Activated naive CD8-positive, alpha-beta T cell treated with anti-CD3 and anti-CD28 coated beads, Interleukin-2, amount 50 U/mL, for 16 hours (primary cell): Measurements from ENCODE around the gene FOXP1.
"Not testable (repeated sequence)": the region's sequence is repeated elsewhere in the genome, so short reads cannot be mapped to it uniquely, and the experiment has no call there.

Source experiments
- DNase-seq: peaks from one replicate; pipeline ENCODE4 v3.0.0-alpha.2; 2020; ENCODE audit warnings: low read depth, low spot score

FOXP1 gene

DNA sequence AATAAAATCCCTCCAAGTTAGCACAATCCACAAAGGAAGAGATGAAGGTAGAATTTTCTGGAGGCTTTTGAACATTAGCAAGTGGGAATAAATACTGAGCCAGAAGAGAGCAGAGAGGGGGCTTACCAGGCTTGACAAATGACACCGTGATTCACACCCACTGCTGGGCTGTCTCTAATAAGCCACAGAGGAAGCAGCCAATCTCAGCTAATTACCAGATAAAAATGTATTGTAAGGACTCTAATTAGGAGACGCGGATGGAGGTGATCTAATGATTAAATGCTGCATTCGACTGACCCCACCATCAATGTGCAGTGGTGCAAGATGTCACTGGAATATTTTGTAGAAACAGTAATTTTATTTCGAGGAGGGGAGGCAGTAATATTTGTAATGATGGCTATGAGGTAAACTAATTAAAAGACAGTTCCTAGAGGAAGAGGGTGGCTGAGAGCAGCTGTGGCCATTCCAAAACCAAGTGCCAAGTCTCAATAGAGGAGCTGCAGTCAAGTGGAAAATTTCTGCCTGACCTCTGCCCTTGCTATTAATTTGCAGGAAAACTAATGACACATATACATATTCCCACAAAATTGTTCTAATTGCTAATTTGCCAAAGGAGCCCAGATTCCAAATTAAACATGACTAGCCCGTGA, 602.2 kb downstream of the FOXP1 start:
- DNase-seq, result no peak

DNA sequence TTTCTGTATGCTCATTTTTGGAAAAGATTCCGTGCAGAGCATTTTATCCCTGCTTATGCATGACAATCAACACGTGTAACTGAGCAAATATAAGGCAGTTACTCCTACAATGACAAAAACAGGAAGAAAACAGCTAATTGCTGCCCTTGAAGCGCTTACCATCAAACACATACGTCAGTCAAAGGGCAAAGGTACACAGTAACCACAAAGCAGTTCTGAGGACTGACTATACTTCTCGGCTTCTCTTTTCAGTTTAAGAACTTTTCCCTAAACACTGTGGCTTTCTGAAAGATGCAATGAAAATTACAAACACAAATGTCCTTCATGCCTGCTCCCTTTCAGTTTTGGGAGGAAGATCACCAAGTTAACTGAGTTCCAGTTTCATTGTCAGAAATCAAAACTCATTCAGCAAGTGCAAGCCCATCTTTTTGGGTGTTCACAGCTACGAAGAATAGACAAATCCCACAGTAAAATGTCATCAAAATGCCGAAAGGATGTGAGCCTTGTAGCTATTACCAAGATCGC, 602.8 kb downstream of the FOXP1 start:
- DNase-seq, result no peak

DNA sequence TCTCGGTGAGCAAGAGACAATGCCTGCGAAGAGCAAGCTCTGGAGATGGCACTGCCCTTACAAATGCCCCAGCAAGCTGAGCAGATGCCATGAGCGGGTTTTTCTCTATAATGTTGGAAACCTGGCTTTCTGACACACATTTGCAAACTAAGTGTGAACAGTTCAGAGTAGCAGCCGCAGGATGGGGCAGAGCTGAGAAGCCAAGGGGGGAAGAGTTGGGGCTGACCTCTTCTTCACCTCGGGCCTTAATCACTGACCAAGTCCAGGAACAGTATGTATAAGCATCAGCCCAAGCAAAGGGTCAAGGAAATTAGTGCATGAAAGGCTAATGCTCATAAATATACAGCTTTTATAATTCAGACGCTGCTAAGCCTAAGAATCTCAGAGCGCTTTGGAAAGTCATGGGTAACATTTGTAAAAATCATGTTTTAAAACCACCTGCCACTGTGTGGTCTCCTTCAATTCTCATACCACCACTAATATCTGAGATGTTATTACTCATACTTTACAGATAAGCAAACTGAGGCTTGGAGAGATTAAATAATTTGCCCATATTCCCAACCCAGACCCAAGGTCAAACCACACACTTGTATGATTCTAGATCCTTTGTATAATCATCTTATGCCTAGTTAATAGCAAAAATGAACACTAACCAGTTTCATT, 603.4 kb downstream of the FOXP1 start:
- DNase-seq, result no peak

DNA sequence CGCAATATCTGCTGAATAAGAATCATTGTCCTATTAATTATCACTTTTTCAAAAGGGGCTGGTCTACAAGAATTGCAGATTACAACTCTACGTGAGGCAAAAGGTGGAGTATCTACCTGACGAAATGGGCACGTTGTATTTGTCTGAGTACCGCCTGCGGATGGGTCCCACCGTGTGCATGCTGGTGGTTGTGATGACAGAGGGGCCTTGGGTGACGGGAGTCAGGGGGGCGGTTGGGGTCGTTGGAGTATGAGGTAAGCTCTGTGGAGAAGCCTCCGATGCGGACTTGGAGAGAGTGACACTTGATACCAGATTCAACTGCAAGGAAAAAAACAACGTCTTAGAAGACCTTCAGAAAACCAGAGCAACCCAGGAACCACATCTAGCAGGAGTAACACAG, 605.8 kb downstream of the FOXP1 start:
- DNase-seq, result no peak

DNA sequence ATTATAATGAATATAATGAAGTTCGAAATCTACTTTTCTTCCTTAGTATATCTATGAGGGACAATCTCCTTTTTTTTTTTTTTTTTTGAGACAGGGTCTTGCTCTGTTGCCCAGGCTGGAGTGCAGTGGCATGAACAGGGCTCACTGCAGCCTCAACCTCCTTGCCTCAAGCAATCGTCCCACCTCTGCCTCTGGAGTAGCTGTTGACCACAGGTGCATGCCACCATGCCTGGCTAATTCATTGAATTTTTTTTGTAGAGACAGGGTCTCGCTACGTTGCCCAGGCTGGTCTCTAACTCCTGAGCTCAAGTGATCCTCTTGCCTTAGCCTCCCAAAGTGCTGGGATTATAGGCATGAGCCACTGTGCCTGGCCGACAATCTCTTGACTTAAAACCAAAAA, 607.5 kb downstream of the FOXP1 start:
- not testable (repeated sequence) for DNase-seq

DNA sequence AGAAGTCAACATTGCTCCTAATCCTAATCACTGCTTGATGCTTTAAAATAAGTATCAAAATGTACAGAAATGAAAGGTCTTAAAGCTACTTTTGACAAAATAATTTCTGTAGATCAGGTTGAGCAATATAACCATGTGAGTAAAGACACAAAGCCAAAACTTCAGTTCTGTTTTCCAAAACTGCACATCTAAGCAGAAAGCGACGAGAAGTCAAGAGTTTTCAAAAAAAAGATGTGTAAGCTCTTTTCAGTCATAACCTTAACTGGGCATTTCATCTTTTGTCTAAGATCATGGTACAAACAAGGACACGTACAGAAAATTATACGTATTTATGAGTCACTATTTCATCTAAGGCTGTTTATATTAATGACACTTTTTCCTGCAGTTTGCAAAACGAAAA, 608.8 kb downstream of the FOXP1 start:
- DNase-seq, result no peak

DNA sequence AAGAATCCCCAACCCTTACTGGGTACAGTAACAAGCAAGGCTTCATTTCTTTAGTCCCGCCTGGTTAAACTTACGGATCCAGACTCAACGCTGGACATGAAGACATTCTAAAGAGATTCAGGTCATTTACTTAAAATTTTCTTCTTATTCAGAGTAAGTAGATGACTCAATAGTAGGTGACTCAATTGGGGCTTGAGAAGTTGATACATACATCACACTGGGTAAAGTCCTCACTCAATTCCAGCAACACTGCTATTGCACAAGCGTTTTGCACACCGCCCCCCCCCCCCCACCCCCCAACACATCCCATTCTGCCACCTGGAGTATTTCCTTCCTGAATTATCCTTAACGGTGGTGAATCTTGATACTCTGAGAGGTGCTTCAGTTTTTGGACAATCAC, 610.0 kb downstream of the FOXP1 start:
- no peak for DNase-seq

DNA sequence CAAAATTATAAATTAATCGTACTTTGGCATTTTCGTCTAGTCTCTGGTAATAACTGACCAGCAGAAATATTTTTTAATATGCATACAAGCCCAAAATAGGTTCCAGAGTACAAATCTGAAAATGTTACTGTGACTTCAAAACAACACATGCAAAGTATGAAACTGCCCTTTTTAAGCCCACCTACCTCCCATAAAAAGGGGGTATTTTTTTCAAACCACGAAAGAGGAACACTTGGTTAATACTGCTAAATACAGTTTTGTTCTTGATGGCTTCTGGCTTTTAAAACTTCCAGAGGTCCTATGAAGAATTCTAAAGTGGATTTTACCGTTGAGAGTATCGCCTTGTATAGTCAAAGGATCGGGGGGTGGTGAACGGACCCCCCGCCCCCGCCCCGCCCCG, 610.7 kb downstream of the FOXP1 start:
- no peak for DNase-seq

DNA sequence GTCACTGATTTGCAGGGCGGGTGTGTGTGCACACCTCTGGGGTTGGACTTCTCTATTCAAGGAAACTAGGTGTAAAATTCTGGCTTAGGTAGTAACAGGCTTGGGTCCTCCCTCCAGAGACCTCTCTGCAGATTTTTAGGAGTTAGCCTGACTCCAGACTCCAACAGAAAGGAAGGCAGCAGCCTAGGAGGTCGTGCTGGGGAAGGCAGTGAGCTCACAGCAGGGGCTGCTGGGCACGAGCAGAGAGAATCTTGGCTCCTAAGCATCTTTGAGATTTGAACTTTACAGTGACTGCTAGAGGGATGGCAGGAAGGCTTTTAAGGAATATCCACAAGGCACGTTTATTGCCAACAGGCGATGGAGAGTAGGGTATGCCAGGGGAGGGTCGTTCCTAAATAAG, 612.6 kb downstream of the FOXP1 start:
- no peak for DNase-seq

DNA sequence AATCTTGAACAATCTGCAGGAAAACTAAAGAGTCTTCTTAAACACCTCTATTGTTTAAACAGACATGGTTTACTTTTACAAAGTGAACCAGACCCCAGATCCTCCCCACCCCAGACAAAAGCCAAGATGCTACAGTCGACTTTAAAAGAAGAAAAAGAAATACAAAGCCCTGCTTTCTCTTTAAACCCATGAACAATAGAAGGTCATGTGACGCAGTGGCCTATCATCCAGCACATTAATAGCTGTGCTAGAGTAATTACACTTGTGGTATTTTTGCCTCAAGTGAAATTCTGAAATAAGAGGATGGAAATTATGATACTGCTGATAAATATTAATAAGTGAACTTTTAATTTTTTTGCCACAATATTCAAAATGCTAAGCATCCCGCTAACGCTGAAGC, 613.4 kb downstream of the FOXP1 start:
- no peak for DNase-seq

DNA sequence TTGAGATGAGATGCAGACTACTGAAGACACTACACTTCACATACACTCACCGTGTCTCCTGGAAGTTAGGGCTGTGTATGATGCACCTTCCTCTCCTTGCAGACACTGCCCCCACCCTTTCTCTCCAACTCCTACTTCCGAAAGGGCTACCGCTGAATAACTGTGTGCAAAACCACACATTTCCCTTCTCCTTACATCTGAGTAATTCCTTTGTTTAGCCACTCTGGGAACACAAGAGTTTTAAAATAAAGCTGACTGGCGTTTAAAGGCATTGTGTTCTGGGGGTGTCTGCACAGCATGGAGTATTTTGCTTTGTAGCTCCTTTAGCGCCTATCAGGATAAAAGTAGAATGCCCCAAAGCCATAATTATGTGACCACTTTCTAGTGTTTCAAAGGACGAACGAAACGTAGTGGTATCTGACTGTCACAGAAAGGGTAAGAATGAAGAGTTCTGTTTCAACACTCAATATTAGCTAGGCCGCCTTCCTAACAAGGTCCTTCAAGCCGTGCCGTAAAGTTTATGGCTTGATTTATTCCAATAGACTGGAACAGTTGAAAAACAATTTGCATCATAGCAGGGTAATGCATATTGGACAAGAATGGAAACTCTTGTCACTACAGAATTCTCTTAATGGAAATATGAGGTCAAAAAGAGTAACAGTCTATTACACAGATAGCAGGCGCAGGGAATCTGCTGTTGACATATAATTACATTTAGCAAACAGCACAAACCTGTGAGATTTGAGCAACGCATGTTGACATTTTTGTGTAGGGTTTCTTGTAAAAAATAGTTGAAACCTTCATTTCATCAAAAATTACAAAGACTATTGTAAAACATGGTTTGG, 619.9 kb downstream of the FOXP1 start:
- DNase-seq, result no peak

DNA sequence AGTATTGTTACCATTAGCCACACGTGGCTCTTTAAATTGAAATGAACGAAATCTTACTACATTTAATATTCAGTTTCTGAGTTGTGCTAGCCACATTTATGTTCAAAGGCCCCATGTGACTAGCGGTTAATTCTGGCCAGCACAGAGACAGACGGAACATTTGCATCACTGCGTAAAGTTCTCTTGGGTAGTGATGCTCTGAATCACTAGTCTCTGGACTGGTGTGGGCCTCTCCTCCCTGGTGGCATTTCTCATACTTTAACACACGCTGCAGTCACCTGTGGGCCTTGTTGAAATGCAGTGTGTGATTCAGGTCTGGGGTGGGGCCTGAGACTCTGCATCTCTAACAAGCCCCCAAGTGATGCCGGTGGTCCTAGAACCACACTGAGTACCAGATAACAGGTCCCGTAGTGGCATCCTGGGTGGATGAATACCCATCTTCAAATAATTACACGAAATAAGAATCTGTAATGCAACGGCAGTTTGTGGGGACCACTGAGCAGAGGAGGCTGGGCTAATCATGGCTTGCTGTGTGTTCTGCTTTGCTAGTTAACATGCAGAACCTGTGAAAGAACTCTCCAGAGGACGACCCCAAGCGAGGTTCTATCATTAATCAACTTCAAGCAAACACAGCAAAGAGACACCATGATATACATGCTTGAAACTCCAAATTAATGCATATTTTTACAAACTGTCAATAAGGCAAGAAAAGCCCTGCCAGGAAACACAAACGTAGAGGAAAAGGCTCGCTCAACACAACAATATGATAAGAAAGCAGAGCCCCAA, 623.8 kb downstream of the FOXP1 start:
- DNase-seq, result no peak

DNA sequence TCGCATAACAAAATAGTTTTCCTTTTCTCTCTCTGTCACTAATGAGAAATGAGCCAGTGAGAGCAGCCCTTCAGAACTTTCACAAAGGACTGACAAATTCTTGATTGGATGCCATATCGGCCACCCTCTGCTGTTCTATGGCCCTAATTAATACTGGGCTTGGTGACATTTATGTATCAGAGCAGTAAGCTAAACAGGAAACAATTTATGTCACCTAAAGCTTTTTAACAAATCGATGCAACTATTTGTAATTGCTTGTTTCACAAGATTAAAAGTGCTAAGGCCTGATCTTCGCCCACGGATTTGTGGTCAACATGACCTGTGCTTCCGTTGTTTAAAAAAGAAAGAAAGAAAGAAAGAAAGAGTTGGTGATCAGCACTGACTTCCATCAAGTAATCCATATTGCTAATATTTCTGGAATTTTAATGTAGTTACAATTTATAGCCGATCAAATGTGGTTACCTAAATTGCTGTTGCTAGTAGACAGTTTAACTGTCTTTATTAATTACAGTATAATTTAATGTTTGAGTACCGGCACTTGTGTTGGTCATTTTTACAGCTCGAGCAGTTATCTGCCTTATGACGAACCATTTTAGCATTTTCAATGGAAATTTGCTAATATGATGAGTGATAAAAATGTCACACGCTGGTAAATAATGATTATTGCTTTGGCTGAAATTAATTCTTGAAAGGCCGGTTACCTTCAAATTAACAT, 631.3 kb downstream of the FOXP1 start:
- no peak for DNase-seq

DNA sequence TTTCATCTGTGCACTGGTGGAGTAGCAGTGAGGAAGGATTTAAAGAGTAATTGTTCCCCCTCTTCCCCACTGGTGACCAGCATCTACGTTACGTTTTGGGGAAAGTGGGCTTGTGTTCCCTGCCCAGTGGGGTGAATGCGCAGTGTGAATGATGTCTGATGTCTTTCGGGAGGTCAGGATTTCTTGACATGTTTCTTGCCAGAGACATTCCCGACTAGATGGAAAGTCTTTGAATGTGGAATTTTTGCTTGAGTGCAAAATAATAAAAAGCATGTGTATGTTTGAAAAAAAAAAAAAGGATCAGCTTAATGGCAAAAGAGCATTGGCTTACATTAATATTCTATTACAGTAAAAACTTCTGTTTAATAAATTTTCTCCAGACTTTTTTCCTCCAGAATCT, 632.2 kb downstream of the FOXP1 start:
- DNase-seq, result no peak

DNA sequence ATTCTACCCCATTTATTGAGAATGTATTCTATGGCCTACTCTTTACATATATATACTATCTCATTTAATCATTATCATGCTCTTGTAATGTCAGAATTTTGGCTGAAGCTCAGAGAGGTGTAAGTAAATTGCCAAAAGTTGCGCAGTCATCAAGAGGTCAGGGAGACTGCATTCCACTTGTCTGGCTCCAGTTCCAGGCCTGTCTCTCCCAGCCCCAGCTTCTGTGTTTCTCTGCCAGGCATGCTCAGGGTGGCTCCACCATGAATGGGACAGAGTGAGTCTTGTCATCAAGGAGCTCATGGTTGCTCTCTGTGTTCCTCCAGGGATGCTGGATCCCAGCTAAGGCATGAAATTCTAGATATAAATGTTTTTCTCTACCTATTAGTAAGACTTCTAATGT, 635.9 kb downstream of the FOXP1 start:
- DNase-seq, result no peak

DNA sequence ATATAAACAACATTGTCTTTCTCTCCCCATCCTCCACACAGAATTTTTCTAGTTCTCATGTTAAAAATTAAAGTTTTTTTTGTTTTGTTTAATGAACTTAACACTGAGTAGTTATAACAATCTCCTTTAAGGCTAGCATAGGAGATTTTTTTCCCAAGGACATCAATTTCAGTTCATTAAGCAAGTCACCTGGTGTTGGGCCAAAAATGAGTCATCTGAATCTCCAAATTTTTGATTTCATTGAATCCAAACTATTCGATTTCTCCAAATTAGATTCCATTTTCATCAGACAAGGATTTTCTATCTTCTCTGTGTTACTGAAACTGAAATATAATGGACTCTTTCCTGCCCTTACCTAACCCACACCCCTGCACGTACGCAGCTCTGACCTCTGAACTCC, 639.6 kb downstream of the FOXP1 start:
- DNase-seq, result no peak

DNA sequence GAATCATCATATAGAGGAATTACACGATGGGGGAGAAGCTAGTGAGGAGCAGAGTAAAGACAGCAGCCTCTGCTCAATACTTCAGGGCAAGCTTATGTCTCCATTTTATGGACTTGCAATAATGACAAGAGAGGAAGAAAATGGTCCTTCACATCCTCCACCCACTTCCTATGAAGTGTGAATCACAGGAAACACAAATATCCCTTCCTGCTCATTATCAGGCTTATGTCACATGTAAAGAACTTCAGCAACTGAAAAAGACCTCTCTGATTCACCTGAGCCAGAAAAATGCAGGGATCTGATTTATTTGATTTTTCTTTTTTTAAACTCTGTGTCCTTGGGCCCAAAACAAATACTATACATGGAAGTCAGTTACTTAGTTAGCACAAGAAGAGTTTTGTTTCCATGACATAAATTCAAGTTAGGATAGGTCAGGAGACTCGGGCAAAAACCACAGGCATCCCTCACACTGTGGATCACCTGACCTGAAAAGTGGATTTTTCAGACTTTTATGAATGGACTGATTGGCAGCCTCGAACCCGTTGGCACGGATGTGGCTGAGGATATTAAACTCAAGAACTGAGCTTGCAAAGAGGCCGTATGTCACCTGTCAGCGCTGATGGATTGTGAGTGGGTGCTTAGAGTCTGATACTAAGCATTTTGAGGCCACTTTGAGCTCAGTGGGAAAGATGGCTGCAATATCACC, 650.3 kb downstream of the FOXP1 start:
- DNase-seq, result no peak

DNA sequence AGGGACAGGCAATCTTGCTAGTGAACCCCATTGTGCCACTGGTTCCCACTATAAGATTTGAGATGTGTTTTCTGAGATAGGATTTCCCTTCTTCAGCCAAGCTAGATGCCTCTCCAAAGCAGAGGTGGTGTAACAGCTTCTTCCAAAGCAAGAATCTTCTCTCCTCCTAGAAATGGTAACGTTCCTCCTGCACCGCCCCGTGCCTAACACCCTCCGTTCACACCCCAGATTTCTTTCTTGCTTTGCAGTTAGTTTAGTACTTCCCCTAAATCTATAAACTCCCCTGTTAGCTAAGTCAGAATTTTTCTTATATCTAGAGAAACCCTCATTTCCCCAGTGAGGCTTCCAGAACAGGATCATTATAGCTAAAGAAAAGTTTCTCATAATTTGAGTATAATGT, 653.5 kb downstream of the FOXP1 start:
- DNase-seq, result no peak

DNA sequence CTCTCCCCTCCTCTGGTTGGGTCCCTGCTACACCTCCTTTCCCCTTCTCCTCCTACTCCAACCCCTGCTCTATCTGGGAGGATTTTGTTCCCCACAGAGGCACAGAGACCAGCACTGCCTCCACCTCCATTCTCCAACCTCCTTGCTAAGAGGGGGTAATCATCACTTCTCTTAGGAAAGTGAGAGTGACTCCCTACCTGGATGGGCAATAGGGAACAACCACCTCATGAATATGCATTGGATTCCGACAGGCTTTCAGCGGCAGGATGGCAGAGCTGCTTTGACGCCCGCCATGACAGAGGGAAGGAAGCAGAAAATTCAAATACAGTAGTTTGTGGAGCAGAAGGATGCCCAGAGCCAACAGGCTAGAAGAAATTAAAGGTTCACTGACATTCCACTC, 656.3 kb downstream of the FOXP1 start:
- no peak for DNase-seq

DNA sequence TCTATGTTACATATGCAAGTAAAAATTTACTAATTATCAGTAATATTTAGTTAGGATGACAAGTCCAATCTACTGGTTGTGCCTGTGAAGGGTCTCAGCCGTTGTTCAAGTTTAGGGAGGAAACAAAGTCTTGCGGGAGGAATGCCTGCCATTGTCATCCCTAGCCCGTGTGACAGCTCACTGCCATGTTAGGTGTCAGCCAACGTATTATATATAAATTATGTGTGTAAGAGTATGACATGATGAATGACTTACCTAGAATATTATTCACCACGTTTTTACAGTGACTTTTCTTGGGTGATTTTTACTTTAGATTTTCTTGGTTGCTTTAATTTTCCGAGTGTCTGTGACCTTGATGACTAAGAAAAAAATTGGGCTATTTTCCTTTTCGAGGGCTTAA, 656.7 kb downstream of the FOXP1 start:
- no peak for DNase-seq

DNA sequence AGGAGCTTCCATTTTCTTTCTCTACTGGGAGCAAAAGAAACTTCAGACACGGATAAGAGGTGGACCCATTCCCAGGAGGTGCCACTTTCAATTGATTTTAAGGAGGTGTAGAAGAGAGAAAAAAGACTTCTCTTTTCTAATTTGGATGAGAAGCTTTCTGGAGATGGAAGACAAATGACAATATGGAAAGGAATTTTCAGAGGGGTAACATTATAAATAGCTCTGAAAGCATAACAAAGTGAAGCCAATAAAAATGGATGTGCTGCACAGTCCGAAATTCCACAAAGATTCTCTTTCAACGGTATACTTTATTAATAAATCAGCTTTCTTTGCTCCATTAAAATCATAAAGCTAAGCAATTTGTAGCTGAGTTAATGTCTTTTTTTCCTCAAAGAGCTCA, 663.9 kb downstream of the FOXP1 start:
- DNase-seq, result no peak
